Endothelial cell of hepatic sinusoid (primary cell): ENCODE data around the gene PFKFB1.

ENCODE experiments used
- in situ Hi-C: cut with HindIII; loops from 2 replicates; pipeline ENCODE4 v1.10.0; 2017; ENCODE audit warnings: low sequenced_read_pairs

Gene PFKFB1

DNA sequence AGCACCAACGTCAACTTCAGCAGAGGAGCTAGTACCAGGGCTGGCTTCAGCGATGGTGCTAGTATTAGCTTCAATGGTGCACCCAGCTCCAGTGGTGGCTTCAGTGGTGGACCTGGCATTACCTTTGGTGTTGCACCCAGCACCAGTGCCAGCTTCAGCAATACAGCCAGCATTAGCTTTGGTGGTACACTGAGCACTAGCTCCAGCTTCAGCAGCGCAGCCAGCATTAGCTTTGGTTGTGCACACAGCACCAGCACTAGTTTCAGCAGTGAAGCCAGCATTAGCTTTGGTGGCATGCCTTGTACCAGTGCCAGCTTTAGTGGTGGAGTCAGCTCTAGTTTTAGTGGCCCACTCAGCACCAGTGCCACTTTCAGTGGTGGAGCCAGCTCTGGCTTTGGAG is 65.1 kb downstream of the PFKFB1 start:
- in situ Hi-C loops: no loop called here

DNA sequence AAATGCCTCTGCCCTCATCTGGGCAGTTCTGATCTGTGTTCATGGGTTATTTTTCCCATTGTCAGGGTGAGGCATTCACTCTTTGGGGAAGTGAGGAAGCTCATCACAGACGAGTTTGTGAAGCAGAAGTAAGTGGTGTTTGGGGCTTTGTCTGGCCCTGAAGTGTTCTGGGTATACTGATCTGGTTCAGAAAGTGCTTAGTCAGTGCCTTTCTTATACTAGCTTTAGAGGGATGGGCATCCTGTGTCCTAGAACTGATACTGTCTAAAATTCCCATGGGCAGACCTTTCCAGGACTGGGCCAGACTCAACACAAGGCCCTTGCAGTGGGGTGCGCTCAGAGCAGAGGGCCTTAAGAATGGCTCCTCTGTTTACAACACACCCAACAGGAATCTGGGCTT is 67.0 kb downstream of the PFKFB1 start:
- in situ Hi-C loops: no loop called here

GRCh38 chrX:54923376-54923775 is 70.6 kb downstream of the PFKFB1 start:
- in situ Hi-C loops: no loop called here

DNA sequence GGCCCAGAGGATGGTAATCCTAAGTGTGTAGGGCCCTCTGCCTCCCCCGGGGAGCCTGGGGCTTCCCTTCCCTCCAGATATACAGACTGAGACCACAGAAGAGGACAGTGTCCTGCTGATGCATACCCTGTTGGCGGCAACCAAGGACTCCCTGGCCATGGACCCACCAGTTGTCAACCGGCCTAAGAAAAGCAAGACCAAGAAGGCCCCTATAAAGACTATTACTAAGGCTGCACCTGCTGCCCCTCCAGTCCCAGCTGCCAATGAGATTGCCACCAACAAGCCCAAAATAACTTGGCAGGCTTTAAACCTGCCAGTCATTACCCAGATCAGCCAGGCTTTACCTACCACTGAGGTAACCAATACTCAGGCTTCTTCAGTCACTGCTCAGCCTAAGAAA is 71.4 kb downstream of the PFKFB1 start:
- in situ Hi-C loops: no loop called here

DNA sequence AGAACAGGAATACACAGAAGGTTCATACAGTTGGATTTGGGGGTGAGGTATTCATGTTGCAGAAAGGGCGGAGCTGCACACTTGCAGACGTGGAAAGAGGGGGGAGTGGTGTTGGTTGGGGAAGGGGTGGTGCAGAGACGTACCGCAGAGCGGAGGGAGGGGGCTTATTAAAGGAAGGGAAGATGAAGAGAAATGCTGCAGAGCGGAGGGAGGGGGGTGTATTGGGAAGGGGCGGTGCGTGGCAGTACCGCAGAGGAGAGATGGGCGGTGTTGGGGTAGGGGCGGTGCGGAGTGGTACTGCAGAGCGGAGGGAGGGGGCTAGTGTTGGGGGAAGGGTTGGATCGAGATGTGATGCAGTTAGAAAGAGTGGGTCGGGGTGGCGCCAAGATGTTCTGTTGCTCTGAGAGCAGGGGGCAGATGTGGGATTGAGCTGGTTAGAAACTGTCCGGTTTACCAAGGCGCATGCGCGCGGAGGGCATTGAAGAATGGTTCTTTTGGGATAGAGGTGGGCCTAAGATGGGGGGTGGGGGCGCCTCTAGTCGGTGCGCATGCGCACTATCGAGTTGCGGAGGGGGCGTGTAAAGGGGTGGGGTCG is 72.5 kb downstream of the PFKFB1 start:
- in situ Hi-C loops: no loop called here

- in situ Hi-C loops: no loop called here
Observed at GRCh38 chrX:54920610-54921426, 73.2 kb downstream of the PFKFB1 start, which contains the start of gene TRO. TRO (plus strand) TSS chrX:54920824; CDS start chrX:54922247, 1,423 bp downstream.

DNA sequence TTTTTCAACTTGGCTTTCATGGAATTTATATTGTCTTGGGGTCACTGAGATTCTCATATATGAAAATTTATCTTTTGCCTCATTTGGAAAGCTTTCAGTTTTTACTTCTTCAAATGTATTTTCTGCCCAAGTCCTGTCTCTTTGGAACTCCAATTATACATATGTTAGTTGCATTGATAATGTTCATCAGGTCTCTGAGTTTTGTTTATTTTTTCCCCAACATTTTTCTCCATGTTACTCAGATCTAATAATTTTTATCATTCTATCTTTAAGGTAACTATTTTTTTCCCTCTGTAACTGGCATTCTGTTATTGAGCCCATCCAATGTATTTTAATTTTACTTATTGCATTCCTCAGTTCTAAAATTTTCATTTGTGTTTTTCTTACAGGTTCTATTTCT is 84.0 kb downstream of the PFKFB1 start:
- in situ Hi-C loops: no loop called here

- in situ Hi-C loops: no loop called here
Observed at GRCh38 chrX:54894159-54894558, 99.8 kb downstream of the PFKFB1 start.

- in situ Hi-C loops: no loop called here
Observed at GRCh38 chrX:54891573-54891972, 102.4 kb downstream of the PFKFB1 start.

- in situ Hi-C loops: no loop called here
Observed at GRCh38 chrX:54885740-54886139, 108.2 kb downstream of the PFKFB1 start.
